SK-N-MC (cell line): Measurements from ENCODE around the gene CYB5R3.

Experiments
- EZH2 ChIP-seq: fragments of 200-600 bp; sonication (generic); IDR thresholded peaks from one replicate; pipeline ENCODE4 v1.6.1; 2017; ENCODE audit warnings: antibody characterized with exemption
- FOXP2 ChIP-seq: optimal IDR thresholded peaks from 2 replicates; pipeline ENCODE3; 2011; ENCODE audit warnings: mild to moderate bottlenecking, moderate library complexity; ENCODE audit not compliant: insufficient read depth; ENCODE audit errors: extremely low read length, control extremely low read depth
- POLR2AphosphoS5 ChIP-seq: IDR thresholded peaks from 2 replicates; pipeline ENCODE4 v1.6.1; 2012; ENCODE audit warnings: mild to moderate bottlenecking, low read depth, low read length, borderline replicate concordance

- no peak for TF ChIP-seq EZH2
- no peak for TF ChIP-seq POLR2AphosphoS5
- TF ChIP-seq FOXP2: no peak
Observed at GRCh38 chr22:42673898-42674401, 24.8 kb upstream of the CYB5R3 start.
